ENCODE results near the gene GABRP.

The GABRP gene

DNA sequence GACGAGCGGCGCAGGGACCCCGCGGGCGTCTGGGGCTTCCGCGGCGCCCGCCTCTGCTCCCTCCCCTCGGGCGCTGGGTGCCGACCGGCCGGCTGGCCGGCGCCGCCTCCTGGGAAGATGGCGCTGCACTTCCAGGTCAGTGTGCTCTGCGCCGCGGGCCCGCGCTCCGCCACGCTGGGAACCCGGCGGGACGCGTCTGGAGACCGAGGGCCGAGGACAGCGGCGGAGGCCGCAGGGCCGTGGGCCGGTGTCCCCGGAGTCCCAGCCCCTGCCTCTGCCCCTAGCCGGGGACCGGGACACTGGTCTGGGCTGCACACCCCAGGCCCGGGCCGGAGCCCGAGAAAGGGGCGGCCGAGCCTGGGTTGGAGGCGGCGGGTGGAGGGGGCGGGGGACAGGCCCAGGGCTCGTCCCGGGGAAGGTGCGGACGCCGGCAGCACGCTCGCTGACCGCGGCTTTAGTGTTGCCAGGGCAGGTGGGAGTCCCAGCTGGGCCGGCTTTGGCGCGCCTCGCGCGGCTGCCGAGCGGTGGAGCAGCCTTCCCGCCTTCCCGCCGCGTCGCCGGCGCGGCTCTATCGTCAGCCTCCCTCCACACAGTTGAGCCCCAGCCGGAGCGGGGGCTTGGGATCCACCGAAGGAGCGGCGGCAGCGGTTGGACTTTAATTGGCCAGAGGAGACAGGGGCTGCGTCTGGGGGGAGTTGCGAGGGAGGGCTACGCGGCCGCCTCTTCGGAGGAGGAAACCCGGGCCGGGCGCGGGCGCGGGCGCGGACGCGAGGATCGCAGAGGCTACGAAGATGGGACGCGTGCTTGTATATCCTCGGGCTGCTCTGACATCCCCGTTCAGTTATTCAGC, 78.6 kb downstream of the GABRP start, which contains the start of gene RANBP17 (continued):
- TF ChIP-seq, protein P1, sequence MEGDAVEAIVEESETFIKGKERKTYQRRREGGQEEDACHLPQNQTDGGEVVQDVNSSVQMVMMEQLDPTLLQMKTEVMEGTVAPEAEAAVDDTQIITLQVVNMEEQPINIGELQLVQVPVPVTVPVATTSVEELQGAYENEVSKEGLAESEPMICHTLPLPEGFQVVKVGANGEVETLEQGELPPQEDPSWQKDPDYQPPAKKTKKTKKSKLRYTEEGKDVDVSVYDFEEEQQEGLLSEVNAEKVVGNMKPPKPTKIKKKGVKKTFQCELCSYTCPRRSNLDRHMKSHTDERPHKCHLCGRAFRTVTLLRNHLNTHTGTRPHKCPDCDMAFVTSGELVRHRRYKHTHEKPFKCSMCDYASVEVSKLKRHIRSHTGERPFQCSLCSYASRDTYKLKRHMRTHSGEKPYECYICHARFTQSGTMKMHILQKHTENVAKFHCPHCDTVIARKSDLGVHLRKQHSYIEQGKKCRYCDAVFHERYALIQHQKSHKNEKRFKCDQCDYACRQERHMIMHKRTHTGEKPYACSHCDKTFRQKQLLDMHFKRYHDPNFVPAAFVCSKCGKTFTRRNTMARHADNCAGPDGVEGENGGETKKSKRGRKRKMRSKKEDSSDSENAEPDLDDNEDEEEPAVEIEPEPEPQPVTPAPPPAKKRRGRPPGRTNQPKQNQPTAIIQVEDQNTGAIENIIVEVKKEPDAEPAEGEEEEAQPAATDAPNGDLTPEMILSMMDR (tag by site-specific recombination; IDR thresholded peaks at IDR 0.05), result 0 out of 2 replicates have a peak, but pooled peaks have one; percentile 28
- TF ChIP-seq ATF2 (tag by site-specific recombination; IDR thresholded peaks at IDR 0.05; ENCODE audit: low read depth) (no peak), ZNF843 (tag by site-specific recombination; IDR thresholded peaks at IDR 0.05) (no peak), KLF10 (tag by site-specific recombination; IDR thresholded peaks at IDR 0.05) (peak; percentile 61; the same call in 1 of the 2 replicates), ZNF76 (tag by site-specific recombination; IDR thresholded peaks at IDR 0.05; ENCODE audit: borderline replicate concordance, low read depth) (peak; percentile 50; the same call in 1 of the 2 replicates), SP2 (tag by site-specific recombination; IDR thresholded peaks at IDR 0.05) (peak; percentile 78), ZIC2 (tag by site-specific recombination; IDR thresholded peaks at IDR 0.05) (no peak), ZNF184 (tag by site-specific recombination; IDR thresholded peaks at IDR 0.05) (peak; percentile 44; the same call in 1 of the 2 replicates), ZNF404 (tag by site-specific recombination; IDR thresholded peaks at IDR 0.05) (no peak), ZBTB21 (tag by site-specific recombination; IDR thresholded peaks at IDR 0.05) (no peak), GLIS1 (tag by site-specific recombination; IDR thresholded peaks at IDR 0.05) (no peak), ZNF426 (tag by site-specific recombination; IDR thresholded peaks at IDR 0.05) (no peak), RBAK (tag by site-specific recombination; IDR thresholded peaks at IDR 0.05) (no peak), ZNF514 (tag by site-specific recombination; IDR thresholded peaks at IDR 0.05) (no peak), ZNF555 (tag by site-specific recombination; conservative IDR thresholded peaks at IDR 0.05) (no peak), ZNF140 (tag by site-specific recombination; IDR thresholded peaks at IDR 0.05) (no peak), SETDB1 (IDR thresholded peaks at IDR 0.05; ENCODE audit: insufficient read length, low read length) (no peak), ZFP41 (tag by site-specific recombination; IDR thresholded peaks at IDR 0.05; ENCODE audit: borderline replicate concordance) (no peak), MYNN (tag by site-specific recombination; IDR thresholded peaks at IDR 0.05; ENCODE audit: borderline replicate concordance) (no peak), ZNF324 (tag by site-specific recombination; IDR thresholded peaks at IDR 0.05) (no peak), ZBTB17 (tag by site-specific recombination; IDR thresholded peaks at IDR 0.05) (peak; percentile 87), REPIN1 (tag by site-specific recombination; IDR thresholded peaks at IDR 0.05; ENCODE audit: low read depth) (no peak), ZNF747 (tag by site-specific recombination; IDR thresholded peaks at IDR 0.05) (no peak), ZNF692 (tag by site-specific recombination; IDR thresholded peaks at IDR 0.05) (no peak; the same call in 1 of the 2 replicates), GFI1B (tag by site-specific recombination; IDR thresholded peaks at IDR 0.05) (no peak), ZNF202 (tag by site-specific recombination; IDR thresholded peaks at IDR 0.05; ENCODE audit: borderline replicate concordance) (no peak)
- TF ChIP-seq, protein P2, sequence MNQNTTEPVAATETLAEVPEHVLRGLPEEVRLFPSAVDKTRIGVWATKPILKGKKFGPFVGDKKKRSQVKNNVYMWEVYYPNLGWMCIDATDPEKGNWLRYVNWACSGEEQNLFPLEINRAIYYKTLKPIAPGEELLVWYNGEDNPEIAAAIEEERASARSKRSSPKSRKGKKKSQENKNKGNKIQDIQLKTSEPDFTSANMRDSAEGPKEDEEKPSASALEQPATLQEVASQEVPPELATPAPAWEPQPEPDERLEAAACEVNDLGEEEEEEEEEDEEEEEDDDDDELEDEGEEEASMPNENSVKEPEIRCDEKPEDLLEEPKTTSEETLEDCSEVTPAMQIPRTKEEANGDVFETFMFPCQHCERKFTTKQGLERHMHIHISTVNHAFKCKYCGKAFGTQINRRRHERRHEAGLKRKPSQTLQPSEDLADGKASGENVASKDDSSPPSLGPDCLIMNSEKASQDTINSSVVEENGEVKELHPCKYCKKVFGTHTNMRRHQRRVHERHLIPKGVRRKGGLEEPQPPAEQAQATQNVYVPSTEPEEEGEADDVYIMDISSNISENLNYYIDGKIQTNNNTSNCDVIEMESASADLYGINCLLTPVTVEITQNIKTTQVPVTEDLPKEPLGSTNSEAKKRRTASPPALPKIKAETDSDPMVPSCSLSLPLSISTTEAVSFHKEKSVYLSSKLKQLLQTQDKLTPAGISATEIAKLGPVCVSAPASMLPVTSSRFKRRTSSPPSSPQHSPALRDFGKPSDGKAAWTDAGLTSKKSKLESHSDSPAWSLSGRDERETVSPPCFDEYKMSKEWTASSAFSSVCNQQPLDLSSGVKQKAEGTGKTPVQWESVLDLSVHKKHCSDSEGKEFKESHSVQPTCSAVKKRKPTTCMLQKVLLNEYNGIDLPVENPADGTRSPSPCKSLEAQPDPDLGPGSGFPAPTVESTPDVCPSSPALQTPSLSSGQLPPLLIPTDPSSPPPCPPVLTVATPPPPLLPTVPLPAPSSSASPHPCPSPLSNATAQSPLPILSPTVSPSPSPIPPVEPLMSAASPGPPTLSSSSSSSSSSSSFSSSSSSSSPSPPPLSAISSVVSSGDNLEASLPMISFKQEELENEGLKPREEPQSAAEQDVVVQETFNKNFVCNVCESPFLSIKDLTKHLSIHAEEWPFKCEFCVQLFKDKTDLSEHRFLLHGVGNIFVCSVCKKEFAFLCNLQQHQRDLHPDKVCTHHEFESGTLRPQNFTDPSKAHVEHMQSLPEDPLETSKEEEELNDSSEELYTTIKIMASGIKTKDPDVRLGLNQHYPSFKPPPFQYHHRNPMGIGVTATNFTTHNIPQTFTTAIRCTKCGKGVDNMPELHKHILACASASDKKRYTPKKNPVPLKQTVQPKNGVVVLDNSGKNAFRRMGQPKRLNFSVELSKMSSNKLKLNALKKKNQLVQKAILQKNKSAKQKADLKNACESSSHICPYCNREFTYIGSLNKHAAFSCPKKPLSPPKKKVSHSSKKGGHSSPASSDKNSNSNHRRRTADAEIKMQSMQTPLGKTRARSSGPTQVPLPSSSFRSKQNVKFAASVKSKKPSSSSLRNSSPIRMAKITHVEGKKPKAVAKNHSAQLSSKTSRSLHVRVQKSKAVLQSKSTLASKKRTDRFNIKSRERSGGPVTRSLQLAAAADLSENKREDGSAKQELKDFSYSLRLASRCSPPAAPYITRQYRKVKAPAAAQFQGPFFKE (tag by site-specific recombination; IDR thresholded peaks at IDR 0.05; ENCODE audit: borderline replicate concordance), result no peak
- TF ChIP-seq, protein P3, sequence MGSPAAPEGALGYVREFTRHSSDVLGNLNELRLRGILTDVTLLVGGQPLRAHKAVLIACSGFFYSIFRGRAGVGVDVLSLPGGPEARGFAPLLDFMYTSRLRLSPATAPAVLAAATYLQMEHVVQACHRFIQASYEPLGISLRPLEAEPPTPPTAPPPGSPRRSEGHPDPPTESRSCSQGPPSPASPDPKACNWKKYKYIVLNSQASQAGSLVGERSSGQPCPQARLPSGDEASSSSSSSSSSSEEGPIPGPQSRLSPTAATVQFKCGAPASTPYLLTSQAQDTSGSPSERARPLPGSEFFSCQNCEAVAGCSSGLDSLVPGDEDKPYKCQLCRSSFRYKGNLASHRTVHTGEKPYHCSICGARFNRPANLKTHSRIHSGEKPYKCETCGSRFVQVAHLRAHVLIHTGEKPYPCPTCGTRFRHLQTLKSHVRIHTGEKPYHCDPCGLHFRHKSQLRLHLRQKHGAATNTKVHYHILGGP (tag by site-specific recombination; IDR thresholded peaks at IDR 0.05), result no peak

All from HEK293 (cell line).